GM18861 (cell line): ENCODE data around the gene WIPI1.

Experiments
- ATAC-seq: cut with Tn5 transposase; IDR thresholded peaks from one replicate; pipeline ENCODE4 v1.9.1; 2021; ENCODE audit not compliant: unreplicated experiment

The WIPI1 gene

DNA sequence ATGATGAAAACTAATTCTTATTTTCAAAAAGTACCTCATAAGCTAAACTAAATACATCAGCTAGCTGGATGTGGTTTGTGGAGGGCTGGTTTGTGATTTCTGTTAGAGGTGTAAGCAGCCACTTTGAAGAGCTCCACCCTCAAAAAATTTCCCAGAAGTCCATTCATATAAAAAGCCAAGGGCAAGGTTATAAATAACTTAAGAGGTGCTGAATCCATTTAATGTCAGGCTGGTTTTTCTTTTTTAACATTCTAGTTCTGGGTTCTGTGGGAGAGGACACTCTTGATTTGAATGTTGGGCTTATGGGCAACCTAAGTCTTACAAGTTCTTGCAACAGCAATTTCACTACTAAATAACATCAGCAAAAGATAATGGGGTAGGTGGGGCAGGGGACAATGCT is 3.4 kb upstream of the WIPI1 start:
- no peak for ATAC-seq

DNA sequence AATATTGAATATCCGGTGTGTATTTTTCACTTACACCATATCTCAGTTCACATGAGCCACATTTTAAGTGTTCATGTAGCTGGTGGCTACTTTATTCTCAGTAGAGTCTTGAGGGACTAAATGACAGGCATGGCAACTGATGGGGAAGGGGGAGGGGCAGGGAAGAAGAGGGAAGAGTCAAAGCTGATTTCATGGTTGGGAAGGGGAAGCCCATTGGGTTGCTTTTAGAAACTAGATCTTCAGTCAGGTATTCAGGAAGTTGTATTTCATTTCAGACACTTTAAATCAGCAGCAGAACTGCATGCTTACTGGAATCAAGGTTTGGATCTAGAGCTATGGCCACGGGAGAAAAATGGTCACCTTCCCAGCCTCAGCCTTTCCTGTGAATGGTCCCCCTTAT is 2.9 kb upstream of the WIPI1 start:
- no peak for ATAC-seq

DNA sequence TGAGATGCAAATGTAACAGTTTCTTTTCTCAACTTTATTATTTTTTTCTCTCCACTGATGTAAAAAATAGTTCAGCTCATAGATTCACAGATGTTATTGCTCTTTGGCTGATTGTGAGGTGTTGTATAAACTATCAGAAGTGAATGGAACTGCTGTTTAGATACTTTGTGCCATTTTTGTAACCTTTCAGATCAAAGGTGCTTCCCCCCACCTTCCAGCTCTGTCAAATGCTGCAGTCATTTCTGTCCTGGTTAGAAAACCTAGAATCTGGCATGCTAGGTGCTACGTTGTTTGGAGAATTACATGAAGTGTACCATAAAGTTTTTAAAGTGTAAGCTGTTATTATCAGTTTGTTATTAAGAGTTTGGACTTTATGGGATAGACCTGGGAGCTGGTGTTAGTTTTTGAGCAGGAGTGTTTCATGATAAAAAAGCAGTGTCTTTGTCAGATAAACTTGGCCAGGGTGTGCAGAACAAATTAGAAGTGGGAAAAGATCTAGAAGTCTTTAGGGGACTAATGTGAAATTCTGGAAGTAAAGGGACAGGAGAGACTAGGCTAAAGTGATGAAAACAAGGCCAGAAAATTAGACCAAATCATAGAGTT is 1.8 kb upstream of the WIPI1 start:
- peak; percentile 25 for ATAC-seq

DNA sequence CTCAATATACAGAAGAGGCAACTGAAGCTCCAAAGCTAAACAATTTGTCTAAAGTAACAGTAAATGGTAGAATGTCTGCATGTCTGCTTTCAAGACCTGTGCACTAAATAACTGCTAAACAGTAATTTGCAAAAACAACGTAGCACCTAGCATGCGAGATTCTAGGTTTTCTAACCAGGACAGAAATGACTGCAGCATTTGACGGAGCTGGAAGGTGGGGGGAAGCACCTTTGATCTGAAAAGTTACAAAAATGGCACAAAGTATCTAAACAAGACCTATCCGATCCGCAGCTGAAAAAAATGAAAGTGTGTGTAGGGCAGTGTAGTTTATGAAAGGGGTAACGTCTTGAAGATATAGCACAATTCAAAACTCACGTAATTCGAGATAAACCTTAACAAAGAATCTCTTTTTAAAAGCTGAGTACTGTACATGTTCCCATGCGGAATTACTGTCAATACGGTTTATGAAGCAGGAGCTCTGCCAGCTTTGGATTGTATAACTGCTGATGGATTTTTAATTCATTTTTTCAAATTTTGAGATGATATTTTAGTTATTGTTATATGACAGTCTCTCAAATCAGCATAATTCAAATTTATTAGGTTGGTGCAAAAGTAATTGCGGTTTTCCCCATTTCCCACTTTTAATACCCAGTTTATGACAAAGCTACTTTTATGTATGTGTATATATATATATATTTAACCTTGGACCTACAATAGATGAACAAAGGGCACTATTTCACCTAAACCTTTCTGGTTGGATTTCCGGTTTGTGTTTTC is 1.2 kb upstream of the WIPI1 start:
- no peak for ATAC-seq

DNA sequence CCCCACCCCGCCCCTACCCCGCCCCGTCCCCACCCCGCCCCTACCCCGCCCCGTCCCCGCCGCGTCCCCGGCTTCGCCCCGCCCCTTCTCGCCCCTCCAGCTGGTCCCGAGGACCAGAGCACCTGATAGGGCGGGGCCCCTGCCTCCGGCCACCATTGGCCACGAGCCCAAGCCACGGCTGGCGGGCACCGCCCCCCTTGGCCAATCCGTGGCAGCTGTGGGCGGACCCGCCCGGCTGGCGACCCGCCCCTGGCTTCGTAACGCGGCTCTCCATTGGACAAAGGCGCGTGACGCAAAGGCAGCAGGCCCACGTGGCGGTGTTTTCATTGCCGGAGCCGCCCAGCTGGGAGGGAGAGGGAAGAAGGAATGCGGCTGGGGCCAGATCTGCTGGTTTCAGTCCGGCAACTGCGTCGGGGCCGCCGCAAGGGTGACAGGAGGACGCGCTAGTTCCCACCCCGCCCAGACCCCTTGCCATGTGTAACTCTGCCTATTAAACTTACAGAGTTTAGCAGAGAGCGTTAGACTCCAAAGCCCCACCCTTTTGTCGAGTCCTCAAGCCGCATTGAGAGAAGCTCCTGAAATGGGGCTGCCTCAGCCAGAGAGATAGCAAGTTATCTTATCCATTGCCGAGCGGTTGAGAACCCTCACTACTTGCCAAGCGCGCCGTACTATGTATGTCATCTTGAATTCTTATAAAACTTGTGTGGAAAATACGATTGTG is 403 bp upstream of the WIPI1 start:
- peak; percentile 56 for ATAC-seq

DNA sequence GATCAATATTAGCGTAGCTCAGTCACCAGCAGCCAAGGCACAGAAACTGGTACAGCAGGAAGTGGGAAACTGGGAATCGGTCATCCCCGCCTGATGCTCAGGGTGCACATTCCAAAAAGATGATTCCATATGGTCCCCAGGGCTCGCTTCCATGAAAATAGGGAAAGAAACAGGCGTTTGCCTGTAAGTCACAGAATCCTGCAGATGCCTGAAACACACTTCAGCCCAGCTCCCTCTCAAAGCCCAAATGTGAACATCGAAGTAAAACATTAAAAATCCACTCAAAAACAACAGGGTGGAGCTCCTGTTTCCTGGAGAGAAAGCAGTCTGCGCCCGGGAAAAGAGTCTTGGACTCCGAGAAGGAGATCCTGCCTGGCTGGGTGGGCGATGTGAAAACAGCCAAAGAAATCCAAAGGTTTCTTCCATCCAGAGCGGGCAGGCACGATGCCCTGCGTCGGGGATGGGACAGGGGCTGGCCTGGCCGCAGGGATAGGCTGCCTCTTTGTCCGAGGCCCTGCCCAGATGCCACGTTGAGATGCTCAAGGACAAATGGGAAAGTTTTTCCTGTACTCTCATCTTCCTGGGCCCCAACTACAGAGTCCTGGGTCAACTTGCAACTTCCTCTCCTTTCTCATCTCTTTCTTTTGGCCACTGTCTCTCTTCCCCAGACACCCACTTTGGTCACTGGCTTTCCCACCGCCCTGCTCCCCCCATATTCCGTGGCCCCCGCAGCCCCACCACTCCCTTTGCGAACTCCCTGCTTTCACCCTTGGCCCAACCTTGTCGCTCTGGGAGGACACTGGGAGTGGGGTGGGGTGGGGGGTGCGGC is 743 bp downstream of the WIPI1 start:
- no peak for ATAC-seq

DNA sequence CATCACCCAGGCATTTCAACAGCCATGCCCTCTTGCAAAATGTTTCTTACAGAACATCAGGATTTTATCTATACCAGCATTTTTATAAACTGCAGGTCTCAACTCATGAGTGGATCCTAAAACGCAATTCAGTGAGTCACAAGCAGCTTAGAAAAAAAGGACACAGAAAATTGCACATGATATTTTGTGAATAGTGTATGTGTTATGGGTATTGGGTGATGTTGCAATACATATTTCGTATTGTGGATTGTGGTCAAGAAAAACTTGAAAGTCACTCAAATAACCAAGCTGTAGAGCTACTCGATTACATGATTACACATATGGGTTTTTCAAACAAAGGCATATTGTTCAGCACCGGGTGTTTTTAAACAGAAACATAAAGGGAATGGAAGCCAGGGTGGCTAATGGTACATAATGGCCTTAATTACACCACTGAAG is 1.4 kb downstream of the WIPI1 start:
- no peak for ATAC-seq

DNA sequence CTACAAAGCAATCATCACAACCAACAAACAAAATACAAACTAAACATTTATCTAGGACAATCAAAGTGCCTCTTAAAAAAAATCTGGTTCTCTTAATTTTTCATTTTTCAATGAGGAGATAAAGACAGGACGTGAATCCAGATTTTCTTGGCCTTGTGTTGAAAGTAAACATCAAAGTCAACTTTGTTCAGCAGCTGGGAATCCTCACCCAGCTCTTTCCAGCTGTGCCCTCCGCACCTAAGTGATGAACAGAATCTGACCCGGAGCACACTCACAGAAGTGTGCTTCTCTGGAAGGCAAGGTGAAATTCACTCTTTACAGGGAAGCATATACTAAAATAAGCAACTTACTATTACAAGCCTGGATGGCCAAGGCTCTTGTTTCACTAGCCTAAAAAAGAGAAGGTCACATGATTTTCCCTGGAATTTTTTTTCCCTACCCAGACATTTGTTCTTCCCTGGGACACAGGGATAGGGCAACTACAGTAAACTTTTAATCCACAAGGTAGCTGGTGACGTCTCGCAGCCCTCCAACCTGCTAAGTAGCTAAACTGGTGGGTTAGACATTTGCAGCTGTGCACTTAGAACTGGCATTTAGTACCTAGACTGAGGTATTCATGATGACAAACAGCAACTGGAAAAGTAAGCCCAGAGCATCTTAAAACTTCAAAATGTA is 3.2 kb downstream of the WIPI1 start:
- no peak for ATAC-seq

DNA sequence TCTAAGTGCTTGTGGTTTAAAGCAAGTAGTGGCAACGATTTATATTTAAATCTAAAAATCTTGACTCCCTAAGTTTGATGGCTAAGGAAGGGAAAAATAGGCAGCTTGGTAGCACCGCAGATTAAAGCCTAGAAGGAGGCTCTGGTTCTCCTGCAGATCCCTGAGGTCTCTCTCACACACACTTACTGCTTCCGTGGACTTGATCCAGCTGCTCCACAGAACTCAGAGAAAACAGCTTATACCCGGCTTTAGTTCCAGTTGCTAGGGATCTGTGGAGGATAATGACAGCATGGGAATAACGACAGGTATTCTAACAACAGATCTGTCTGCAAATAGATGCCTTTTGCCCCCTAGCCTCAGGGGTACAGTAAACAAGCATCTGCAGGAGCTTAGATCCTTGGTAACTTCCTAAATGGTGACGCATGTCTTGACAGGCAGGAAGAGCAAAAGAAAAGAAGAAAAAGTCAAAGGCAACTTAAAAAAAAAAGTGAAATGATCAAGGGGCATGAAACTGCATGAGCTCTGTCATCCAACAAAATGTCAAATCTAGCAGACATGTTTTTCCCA is 4.5 kb downstream of the WIPI1 start:
- ATAC-seq = no peak

DNA sequence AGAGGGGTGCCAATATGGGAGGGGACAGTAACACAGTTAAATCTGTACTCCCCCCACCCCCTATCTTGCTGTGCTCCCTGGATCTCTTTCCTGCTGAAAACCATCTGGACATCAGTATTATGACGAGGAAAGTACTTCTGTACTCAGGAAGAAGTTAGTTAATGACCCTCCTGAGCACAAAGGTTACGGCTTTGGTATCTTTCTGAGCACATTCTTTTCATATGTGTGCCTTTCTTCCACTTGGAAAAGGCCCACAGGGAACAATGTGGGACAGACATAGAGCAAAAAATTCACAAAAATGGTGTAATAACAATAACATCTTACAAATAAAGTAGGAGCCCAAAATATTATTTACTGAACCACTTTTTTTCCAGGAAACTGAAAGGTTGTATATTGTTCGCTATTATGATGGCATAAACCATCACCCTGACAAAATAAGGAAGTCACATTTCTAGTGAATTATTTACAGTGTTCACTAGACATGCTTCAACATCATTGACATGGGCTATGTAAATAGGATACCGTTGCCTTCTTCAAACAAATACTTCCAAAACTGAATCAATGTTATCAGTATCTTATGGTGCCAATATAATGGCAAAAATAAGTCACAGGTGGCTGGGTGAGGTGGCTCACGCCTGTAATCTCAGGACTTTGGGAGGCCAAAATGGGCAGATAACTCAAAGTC is 5.5 kb downstream of the WIPI1 start:
- ATAC-seq = no peak

DNA sequence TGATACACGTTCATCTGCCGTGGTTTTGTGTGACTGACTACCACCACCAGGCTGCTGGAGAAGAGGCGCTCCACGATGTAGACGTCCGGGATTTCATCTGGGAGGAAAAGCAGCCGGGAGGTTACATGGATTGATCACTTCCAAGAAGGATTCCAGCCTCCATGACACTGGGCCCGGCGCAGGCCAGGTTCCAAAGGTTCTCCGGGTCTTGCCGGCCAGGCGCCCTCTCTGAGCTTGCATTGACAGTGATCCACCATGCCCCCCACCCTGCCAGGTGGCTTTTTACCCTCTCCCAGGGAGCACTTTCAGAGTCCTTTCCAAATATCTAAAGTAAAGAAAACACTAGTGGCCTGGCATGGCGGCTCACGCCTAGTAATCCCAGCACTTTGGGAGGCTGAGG is 6.5 kb downstream of the WIPI1 start:
- ATAC-seq = no peak

DNA sequence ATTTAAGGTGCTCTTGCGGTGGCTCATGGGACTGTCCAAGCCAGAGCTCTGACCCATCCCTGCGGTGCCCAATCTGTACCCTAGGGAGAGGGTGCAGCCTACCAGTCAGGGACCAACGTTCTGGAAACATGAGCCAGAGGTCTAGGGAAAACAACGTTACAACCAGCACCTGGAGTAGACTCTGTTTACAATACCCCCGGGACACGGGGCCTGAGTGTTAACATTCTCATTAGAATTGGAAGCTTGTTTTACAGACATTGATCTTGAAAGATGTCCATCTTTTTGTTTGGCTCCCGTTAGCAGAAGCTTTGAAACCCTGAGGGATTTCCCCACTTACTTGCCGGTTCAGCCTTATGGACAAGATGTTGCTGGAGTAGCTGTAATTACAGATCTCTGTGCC is 6.9 kb downstream of the WIPI1 start:
- no peak for ATAC-seq

DNA sequence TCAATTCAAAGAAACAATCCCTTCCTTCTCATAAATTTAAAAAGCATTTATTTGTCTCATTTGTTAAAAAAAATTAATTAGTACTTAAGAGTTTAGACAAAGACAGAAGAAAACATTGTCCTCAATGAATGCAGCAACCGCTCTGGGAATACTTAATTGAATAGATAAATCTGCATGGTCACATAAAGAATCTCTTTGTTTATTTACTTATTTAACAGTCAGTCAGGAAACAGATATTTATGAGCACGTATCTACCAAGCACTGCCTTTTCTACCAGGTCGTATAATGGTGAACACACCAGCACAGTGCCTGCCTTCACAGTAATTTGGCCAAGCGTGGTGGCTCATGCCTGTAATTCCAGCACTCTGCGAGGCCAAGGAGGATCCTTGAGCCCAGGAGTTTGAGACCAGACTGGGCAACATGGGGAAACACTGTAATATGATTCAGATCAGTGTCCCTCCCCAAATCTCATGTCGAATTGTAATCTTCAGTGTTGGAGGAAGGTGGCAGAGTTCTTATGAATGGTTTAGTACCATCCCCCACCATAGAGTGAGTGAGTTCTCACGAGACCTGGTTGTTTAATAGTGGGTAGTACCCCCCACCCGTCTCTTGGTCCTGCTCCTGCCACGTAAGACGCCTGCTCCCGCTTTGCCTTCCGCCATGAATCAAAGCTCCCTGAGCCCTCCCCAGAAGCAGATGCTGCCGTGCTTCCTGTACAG is 8.1 kb downstream of the WIPI1 start:
- ATAC-seq = no peak

DNA sequence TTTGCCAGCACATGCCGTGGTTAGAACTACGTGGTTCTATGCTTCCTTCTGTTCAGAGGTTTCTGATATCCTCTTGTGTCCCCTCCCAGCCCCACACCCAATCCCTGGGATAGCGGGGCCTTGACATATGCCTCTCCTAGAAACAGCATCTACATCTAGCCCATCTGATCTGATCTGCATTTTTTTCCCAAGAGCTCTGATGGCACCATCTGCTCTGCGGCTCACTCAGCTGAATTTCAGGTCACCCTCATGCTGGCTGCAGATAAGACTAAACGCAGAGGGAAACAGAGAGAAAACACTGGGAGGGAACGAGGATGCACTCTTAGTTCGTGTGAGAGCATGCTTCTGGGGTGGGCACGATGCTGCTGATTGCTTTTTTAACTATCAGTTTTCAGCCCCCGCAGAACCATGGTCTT is 10.7 kb downstream of the WIPI1 start:
- ATAC-seq = no peak

DNA sequence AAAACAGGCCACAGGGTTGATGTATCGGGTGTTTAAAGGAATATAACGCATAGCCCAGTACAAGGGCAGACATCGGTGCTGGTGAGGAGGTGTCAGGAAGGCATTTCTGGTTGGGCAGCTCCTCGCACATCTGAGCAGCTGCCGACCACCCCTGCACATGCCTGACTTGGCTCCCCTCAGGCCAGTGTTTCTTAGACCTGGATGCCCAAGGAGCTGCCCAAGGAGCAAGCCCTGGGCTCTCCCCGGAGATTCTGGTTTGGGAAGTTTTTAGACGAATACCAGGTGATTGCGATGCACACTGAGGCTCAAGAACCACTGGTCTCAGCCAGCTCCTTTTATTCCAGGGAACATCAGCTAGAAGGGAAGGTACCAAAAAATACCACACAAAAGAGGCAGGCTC is 11.6 kb downstream of the WIPI1 start:
- ATAC-seq = no peak

DNA sequence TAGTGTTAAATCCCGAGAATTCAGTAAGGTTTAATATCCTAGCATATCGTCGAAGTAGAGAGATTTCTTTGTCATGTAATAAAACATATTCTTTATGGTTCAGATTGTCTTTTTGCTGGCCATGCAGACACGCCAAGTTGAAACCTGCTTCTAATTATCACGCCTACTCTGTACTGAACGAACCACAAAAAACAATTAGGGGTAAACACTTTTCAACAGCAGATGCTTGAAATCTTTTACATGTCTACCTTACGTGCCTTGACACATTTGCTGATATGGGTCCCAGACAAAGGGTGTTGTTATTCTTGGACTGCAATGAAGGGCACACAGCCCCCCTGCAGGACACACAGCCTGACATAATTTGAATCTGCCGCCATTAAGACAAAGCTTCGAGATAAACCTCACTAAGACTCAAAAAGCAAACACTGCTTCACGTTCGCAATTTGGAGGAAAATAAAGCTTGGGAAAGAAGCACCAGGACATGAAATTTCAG is 13.3 kb downstream of the WIPI1 start:
- no peak for ATAC-seq

DNA sequence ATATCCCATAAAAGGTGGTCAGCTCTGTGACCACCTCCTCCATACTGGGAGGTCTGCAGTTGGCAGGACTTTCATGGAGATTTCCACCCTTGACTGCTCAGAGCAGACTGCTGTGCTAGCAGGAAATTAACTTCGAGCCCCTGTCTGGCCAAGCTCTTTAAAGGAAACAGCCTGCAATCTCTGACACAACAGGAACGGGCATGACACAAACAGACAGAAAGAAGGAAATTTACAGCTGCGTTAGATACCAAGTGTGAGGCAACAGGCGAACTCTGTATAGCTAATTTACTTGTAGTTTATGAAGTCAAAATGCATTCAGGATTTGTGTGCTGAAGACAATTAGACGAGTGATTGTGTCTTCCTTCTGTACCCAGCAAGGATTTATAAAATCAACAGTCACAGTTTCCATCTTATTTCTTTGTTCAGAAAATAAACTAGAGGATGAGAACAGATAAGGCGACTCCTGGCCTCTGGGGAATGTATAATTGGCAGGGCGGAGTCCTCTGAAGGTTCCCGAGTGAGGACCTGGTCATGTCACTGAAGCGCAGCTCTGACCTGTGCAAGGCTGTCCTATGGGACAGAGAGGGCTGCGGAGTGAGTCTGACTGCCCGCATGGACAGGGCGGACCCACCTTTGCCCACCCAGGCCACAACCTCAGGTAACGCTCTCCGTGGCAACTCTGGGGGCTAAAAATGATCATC is 16.1 kb downstream of the WIPI1 start:
- no peak for ATAC-seq

DNA sequence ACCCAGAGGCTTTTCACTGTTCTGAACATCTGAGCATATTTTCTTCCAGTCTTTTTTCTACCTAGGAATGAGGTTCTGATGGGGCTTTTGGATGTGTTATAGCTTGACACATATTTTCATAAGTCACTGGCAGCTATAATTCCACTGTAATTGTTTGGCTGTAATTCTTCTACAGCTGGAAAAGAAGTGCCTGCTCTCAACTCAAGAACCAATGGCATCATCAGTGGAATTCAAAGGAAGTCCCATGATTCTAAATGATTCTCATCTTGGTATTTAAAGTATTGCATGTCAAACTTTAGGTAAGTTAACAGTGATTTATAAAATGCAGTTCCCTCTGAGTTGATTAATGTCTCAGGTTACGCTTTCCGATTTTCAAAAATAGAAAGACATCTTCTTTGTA is 16.8 kb downstream of the WIPI1 start:
- ATAC-seq = no peak
